Testis (tissue), 2 donors: ENCODE data around the gene MACROD2.

Experiments
- POLR2A ChIP-seq: fragments of 450-650 bp; IDR thresholded peaks from one replicate; pipeline ENCODE4 v1.6.1; 2017; ENCODE audit warnings: antibody characterized with exemption, mild to moderate bottlenecking, moderate library complexity
- TF ChIP-seq, protein P1 (sequence below), 3 experiments: fragments of 450-650 bp in 2 of 3; fragments of 200-600 bp in 1 of 3; sonication (generic) in 1 of 3; IDR thresholded peaks; one replicate each; pipeline ENCODE4 v1.5.1; 2016 to 2019; ENCODE audit warnings: antibody characterized with exemption in 3 of 3, mild to moderate bottlenecking in 2 of 3, moderate library complexity in 1 of 3

- TF ChIP-seq, protein P1, sequence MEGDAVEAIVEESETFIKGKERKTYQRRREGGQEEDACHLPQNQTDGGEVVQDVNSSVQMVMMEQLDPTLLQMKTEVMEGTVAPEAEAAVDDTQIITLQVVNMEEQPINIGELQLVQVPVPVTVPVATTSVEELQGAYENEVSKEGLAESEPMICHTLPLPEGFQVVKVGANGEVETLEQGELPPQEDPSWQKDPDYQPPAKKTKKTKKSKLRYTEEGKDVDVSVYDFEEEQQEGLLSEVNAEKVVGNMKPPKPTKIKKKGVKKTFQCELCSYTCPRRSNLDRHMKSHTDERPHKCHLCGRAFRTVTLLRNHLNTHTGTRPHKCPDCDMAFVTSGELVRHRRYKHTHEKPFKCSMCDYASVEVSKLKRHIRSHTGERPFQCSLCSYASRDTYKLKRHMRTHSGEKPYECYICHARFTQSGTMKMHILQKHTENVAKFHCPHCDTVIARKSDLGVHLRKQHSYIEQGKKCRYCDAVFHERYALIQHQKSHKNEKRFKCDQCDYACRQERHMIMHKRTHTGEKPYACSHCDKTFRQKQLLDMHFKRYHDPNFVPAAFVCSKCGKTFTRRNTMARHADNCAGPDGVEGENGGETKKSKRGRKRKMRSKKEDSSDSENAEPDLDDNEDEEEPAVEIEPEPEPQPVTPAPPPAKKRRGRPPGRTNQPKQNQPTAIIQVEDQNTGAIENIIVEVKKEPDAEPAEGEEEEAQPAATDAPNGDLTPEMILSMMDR (IDR thresholded peaks at IDR 0.05), result no peak
- TF ChIP-seq POLR2A, result no peak
Observed at GRCh38 chr20:14332866-14333265, 337.6 kb downstream of the MACROD2 start.
